ENCODE data around the gene RNF215.

DNA sequence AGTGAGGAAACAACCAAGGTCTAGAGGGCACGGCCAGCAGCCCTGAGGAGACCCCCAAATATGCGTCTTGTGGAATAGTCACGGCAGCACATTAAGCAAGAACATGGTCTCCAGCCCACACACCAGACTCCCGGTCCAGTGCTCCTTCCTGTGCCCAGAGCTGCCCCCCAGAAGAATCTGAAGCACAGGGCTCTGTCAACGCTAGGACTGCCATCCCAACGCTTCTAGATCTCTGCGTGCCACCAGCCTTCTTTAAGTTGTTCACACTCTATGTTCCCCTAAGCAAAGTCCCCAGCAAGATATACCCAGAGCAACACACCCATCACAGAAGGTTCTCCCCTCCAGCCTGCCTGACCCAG, 6.1 kb upstream of the RNF215 start:
- TF ChIP-seq EZH2phosphoT487 (IDR thresholded peaks at IDR 0.05; ENCODE audit: low read depth, severe bottlenecking, unreplicated experiment): no peak
- TF ChIP-seq, protein P1, sequence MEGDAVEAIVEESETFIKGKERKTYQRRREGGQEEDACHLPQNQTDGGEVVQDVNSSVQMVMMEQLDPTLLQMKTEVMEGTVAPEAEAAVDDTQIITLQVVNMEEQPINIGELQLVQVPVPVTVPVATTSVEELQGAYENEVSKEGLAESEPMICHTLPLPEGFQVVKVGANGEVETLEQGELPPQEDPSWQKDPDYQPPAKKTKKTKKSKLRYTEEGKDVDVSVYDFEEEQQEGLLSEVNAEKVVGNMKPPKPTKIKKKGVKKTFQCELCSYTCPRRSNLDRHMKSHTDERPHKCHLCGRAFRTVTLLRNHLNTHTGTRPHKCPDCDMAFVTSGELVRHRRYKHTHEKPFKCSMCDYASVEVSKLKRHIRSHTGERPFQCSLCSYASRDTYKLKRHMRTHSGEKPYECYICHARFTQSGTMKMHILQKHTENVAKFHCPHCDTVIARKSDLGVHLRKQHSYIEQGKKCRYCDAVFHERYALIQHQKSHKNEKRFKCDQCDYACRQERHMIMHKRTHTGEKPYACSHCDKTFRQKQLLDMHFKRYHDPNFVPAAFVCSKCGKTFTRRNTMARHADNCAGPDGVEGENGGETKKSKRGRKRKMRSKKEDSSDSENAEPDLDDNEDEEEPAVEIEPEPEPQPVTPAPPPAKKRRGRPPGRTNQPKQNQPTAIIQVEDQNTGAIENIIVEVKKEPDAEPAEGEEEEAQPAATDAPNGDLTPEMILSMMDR (IDR thresholded peaks at IDR 0.05; ENCODE audit: poor library complexity): no peak

All from hepatocyte (in vitro differentiated cells).